Natural killer cell (primary cell): ENCODE results near the gene FHIT. TPM values are rescaled to one million over a fixed set of nuclear protein-coding genes. Genes with fewer than 3 reads are reported as not detected.

Experiments used
- ATAC-seq, 3 donors: fragments of 150-1000 bp in 2 of 3; fragments of 200-7000 bp in 1 of 3; cut with Tn5 transposase; 1 replicate in 1 of 3; 2 replicates in 2 of 3; pipeline ENCODE4 v1.10.0; 2021; ENCODE audit warnings: mild to moderate bottlenecking in 2 of 3, moderate library complexity in 2 of 3
- DNase-seq, 2 donors: peaks; one replicate each; pipeline versions ENCODE4 v3.0.0 to v3.0.0-alpha.2; 2013 to 2021; ENCODE audit warnings: mixed read lengths in 1 of 2
- H3K27ac ChIP-seq: one replicate; pipeline ENCODE4 v1.5.1; 2013; ENCODE audit warnings: mild to moderate bottlenecking, low read length
- H3K27me3 ChIP-seq: one replicate; pipeline ENCODE4 v1.6.1; 2013; ENCODE audit warnings: low read length; ENCODE audit not compliant: control insufficient read depth, insufficient read depth
- H3K36me3 ChIP-seq: one replicate; pipeline ENCODE4 v1.6.1; 2013; ENCODE audit warnings: low read length; ENCODE audit not compliant: control insufficient read depth, insufficient read depth
- H3K4me1 ChIP-seq: one replicate; pipeline ENCODE4 v1.6.1; 2013; ENCODE audit warnings: low read length; ENCODE audit not compliant: control insufficient read depth, insufficient read depth
- H3K4me3 ChIP-seq: one replicate; pipeline ENCODE4 v1.5.1; 2013; ENCODE audit warnings: low read length
- H3K9me3 ChIP-seq: one replicate; pipeline ENCODE4 v1.6.1; 2013; ENCODE audit warnings: low read length; ENCODE audit not compliant: control insufficient read depth, insufficient read depth
- H3K27ac Mint-ChIP-seq, 2 donors: one replicate each; pipeline ENCODE4 v1.8.0; 2022; ENCODE audit warnings: mild to moderate bottlenecking in 2 of 2, mixed read lengths in 2 of 2, moderate library complexity in 1 of 2
- H3K27me3 Mint-ChIP-seq, 2 donors: one replicate each; pipeline ENCODE4 v1.8.0; 2022; ENCODE audit warnings: low read depth in 2 of 2, mixed read lengths in 2 of 2
- H3K36me3 Mint-ChIP-seq: one replicate; pipeline ENCODE4 v1.8.0; 2022; ENCODE audit warnings: mixed read lengths
- H3K4me1 Mint-ChIP-seq, 2 donors: one replicate each; pipeline ENCODE4 v1.8.0; 2022; ENCODE audit warnings: mixed read lengths in 2 of 2
- H3K4me3 Mint-ChIP-seq: one replicate; pipeline ENCODE4 v1.8.0; 2022; ENCODE audit warnings: mild to moderate bottlenecking, moderate library complexity, mixed read lengths
- H3K9me3 Mint-ChIP-seq, 2 donors: one replicate each; pipeline ENCODE4 v1.8.0; 2022; ENCODE audit warnings: mixed read lengths in 2 of 2
- WGBS: methylation state at CpG from one replicate; pipeline ENCODE4 v1.1.7; 2013; ENCODE audit warnings: missing lambda C conversion rate; ENCODE audit not compliant: insufficient coverage; 5-methylcytosine and 5-hydroxymethylcytosine counted together
- intact Hi-C: fragments of 100-400 bp; cut with micrococcal nuclease; formaldehyde crosslinking; loops from one replicate; pipeline ENCODE4 v1.14.2; 2022
- total RNA-seq, 4 donors: library from RNA; stranded (reverse); fragments of 120-200 nt in 1 of 4; gene quantifications; one replicate each; pipeline versions ENCODE4 v1.2.3 to v1.2.4, GENCODE V29; 2013 to 2022
- TF ChIP-seq, protein P1 (sequence below): fragments of 200-600 bp; IDR thresholded peaks from one replicate; pipeline ENCODE4 v1.8.0; 2022; ENCODE audit warnings: antibody characterized with exemption

Gene FHIT
- total RNA-seq, 3 donors from 2014 or later (not counting 1 experiment from before 2014, with no cell fraction given) = 2.7 to 6.1 (median 3.3) TPM

DNA sequence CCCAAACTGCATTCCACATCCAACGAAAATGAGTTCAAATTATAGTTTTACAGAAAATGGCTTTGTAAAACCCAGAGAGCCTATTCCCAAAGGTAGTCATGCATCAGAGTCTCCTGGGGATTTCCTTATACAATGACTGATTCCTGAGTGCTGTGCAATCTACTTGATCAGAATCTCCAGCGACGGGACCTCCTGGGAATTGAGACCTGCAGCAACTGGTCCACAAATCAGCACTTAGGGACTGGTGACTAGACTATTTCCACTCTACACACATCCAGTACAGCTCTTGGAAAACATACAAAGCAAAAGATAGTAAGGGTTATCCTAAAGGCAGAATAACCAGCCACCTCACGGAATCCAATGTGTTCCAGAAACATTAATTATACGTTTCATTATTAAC, 1330.4 kb downstream of the FHIT start:
- ATAC-seq (no peak), DNase-seq (no peak)
- H3K4me1 Mint-ChIP-seq = peaks cover 0 to 23% of the 10 kb centered on the region in 2 donors
- no peak overlapping the region for H3K27ac Mint-ChIP-seq
- H3K27me3 Mint-ChIP-seq = peaks cover 0 to 7% of the 10 kb centered on the region in 2 donors
- Histone ChIP-seq H3K4me3 (no peak overlapping the region), H3K27ac (no peak overlapping the region), H3K36me3 (no peaks in the 10 kb centered on the region), H3K9me3 (no peaks in the 10 kb centered on the region), H3K27me3 (no peaks in the 10 kb centered on the region), H3K4me1 (no peaks in the 10 kb centered on the region)
- 96% methylated on average over 4 of the region's 5 CpGs for WGBS
- H3K9me3 Mint-ChIP-seq = no peaks in the 10 kb centered on the region
- intact Hi-C loops = no loop called here
- TF ChIP-seq, protein P1, sequence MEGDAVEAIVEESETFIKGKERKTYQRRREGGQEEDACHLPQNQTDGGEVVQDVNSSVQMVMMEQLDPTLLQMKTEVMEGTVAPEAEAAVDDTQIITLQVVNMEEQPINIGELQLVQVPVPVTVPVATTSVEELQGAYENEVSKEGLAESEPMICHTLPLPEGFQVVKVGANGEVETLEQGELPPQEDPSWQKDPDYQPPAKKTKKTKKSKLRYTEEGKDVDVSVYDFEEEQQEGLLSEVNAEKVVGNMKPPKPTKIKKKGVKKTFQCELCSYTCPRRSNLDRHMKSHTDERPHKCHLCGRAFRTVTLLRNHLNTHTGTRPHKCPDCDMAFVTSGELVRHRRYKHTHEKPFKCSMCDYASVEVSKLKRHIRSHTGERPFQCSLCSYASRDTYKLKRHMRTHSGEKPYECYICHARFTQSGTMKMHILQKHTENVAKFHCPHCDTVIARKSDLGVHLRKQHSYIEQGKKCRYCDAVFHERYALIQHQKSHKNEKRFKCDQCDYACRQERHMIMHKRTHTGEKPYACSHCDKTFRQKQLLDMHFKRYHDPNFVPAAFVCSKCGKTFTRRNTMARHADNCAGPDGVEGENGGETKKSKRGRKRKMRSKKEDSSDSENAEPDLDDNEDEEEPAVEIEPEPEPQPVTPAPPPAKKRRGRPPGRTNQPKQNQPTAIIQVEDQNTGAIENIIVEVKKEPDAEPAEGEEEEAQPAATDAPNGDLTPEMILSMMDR = no peak
- H3K4me3 Mint-ChIP-seq = no peak overlapping the region
- H3K36me3 Mint-ChIP-seq = no peaks in the 10 kb centered on the region

DNA sequence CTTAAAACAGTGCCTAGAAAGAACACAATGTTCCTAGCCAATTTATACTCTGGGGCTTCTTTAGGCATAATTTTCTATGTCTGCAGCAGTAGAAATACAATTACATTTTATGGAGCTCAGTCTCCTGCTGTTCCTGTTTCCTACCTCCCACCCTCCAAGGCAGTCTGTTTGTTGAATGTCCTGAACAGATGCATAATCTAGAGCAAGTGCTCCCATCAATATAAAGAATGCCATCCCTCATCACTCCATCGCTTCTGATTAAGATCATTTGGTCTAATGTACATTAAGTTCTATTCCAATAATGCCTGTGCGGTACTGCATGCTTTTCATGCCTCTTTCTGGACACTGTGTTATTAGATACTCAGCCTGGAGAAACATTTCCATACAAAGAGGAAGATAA, 1331.7 kb downstream of the FHIT start:
- intact Hi-C loops = no loop called here
- Mint-ChIP-seq H3K27ac (no peak overlapping the region), H3K4me3 (no peak overlapping the region), H3K27me3 (peaks cover 0 to 7% of the 10 kb centered on the region in 2 donors), H3K9me3 (no peaks in the 10 kb centered on the region), H3K36me3 (no peaks in the 10 kb centered on the region), H3K4me1 (peaks cover 0 to 23% of the 10 kb centered on the region in 2 donors)
- no peak overlapping the region for H3K4me3 ChIP-seq
- no peaks in the 10 kb centered on the region for H3K9me3 ChIP-seq
- TF ChIP-seq, protein P1 = no peak
- ATAC-seq = no peak
- WGBS = 94% methylated on average over 2 of the region's 2 CpGs
- no peaks in the 10 kb centered on the region for H3K36me3 ChIP-seq
- no peaks in the 10 kb centered on the region for H3K27me3 ChIP-seq
- no peak overlapping the region for H3K27ac ChIP-seq
- DNase-seq = no peak
- no peaks in the 10 kb centered on the region for H3K4me1 ChIP-seq

- H3K27ac Mint-ChIP-seq = no peak overlapping the region
- TF ChIP-seq, protein P1 = no peak
- Histone ChIP-seq H3K36me3 (no peaks in the 10 kb centered on the region), H3K4me1 (no peaks in the 10 kb centered on the region), H3K4me3 (no peak overlapping the region), H3K27me3 (no peaks in the 10 kb centered on the region), H3K27ac (no peak overlapping the region), H3K9me3 (no peaks in the 10 kb centered on the region)
- ATAC-seq = no peak
- intact Hi-C loops = no loop called here
- no peaks in the 10 kb centered on the region for H3K27me3 Mint-ChIP-seq
- H3K4me3 Mint-ChIP-seq = no peak overlapping the region
- WGBS = 98% methylated on average over 4 of the region's 6 CpGs
- peaks cover 0 to 14% of the 10 kb centered on the region in 2 donors for H3K4me1 Mint-ChIP-seq
- no peaks in the 10 kb centered on the region for H3K9me3 Mint-ChIP-seq
- DNase-seq = no peak
- H3K36me3 Mint-ChIP-seq = no peaks in the 10 kb centered on the region
Measured at GRCh38 chr3:59914251-59914650, 1337.0 kb downstream of the FHIT start.

DNA sequence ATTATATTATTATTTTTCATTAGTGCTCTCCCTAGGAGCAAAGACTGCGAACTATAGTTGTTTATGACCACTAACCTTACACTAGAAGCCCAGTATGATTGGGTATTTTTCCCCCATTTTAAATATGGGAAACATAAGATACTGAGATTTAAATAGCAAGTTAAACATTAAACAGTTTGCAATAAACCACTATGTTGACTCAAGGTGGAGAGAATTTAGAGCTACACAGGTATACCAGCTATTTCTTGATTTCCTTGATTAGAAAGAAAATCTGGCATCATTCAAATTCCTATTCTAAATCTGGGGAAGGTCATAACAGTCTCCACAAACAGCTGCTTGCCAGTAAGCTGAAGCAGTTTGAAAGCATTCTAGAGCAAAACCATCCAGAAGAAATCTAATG, 1337.6 kb downstream of the FHIT start:
- H3K4me1 Mint-ChIP-seq = peaks cover 0 to 11% of the 10 kb centered on the region in 2 donors
- TF ChIP-seq, protein P1 = no peak
- DNase-seq (no peak), ATAC-seq (no peak)
- Histone ChIP-seq H3K4me1 (no peaks in the 10 kb centered on the region), H3K27ac (no peak overlapping the region), H3K4me3 (no peak overlapping the region), H3K27me3 (no peaks in the 10 kb centered on the region), H3K9me3 (no peaks in the 10 kb centered on the region), H3K36me3 (no peaks in the 10 kb centered on the region)
- no CpG with 5 or more reads among the region's 1 CpG for WGBS
- intact Hi-C loops = no loop called here
- no peaks in the 10 kb centered on the region for H3K27me3 Mint-ChIP-seq
- H3K4me3 Mint-ChIP-seq = no peak overlapping the region
- no peaks in the 10 kb centered on the region for H3K9me3 Mint-ChIP-seq
- H3K27ac Mint-ChIP-seq = no peak overlapping the region
- no peaks in the 10 kb centered on the region for H3K36me3 Mint-ChIP-seq
